ENCODE data around the gene EEIG1. TPM values are rescaled to one million over a fixed set of nuclear protein-coding genes. Genes with fewer than 3 reads are reported as not detected.
"Not testable (repeated sequence)": the region's sequence is repeated elsewhere in the genome, so short reads cannot be mapped to it uniquely, and the experiment has no call there.

EEIG1 gene
- 10 to 100 TPM; 59.2 to 75.1 TPM for total RNA-seq

GRCh38 chr9:127980706-127981558 is at the start of gene EEIG1:
Gene EEIG1 (minus strand): TSS chr9:127980989. CDS start chr9:127980137, 852 bp downstream.
- Mint-ChIP-seq H3K9me3 (no peaks in the 10 kb centered on the region), H3K27me3 (ENCODE audit: low read depth) (no peaks in the 10 kb centered on the region), H3K27ac (peak within 1 kb of the TSS; percentile 82), H3K36me3 (ENCODE audit: insufficient read depth in 2 of 2) (peaks cover 3 to 12% of the 10 kb centered on the region in 2 donors), H3K4me1 (ENCODE audit: low read depth) (peaks cover 45% of the 10 kb centered on the region), H3K4me3 (peak within 1 kb of the TSS; percentile 95 to 98)
- ATAC-seq (replicated peaks in 1 of 2) (peak; percentile 89), DNase-seq (peak; percentile 99)

- Mint-ChIP-seq H3K27ac (no peak overlapping the region), H3K4me3 (peak overlapping the region; percentile 46 to 80), H3K9me3 (no peaks in the 10 kb centered on the region), H3K4me1 (ENCODE audit: low read depth) (peaks cover 92% of the 10 kb centered on the region), H3K36me3 (ENCODE audit: insufficient read depth in 2 of 2) (no peaks in the 10 kb centered on the region), H3K27me3 (ENCODE audit: low read depth) (no peaks in the 10 kb centered on the region)
- ATAC-seq (replicated peaks in 1 of 2) (no peak), DNase-seq (no peak)
Observed at GRCh38 chr9:128027705-128028104, 46.9 kb upstream of the EEIG1 start.

- no peaks in the 10 kb centered on the region for H3K36me3 Mint-ChIP-seq (ENCODE audit: insufficient read depth in 2 of 2)
Observed at GRCh38 chr9:128026773-128027541, 46.2 kb upstream of the EEIG1 start.

GRCh38 chr9:128026255-128026772 is 45.5 kb upstream of the EEIG1 start:
- ATAC-seq (replicated peaks in 1 of 2) = peak; percentile 65 to 74
- H3K4me1 Mint-ChIP-seq (ENCODE audit: low read depth) = peaks cover 95% of the 10 kb centered on the region
- peak; percentile 73 to 84 for DNase-seq
- peak overlapping the region; percentile 13 for H3K27ac Mint-ChIP-seq
- peak overlapping the region; percentile 80 to 84 for H3K4me3 Mint-ChIP-seq
- no peaks in the 10 kb centered on the region for H3K9me3 Mint-ChIP-seq
- H3K27me3 Mint-ChIP-seq (ENCODE audit: low read depth) = no peaks in the 10 kb centered on the region
- no peaks in the 10 kb centered on the region for H3K36me3 Mint-ChIP-seq (ENCODE audit: insufficient read depth in 2 of 2)

More at GRCh38 chr9:128026773-128027541, 46.2 kb upstream of the EEIG1 start:
- H3K9me3 Mint-ChIP-seq = no peaks in the 10 kb centered on the region
- ATAC-seq (replicated peaks in 1 of 2) = peak; percentile 50 to 61
- peak overlapping the region; percentile 80 to 84 for H3K4me3 Mint-ChIP-seq
- peak overlapping the region; percentile 13 for H3K27ac Mint-ChIP-seq
- no peaks in the 10 kb centered on the region for H3K27me3 Mint-ChIP-seq (ENCODE audit: low read depth)
- DNase-seq = peak; percentile 58 to 74
- peaks cover 95% of the 10 kb centered on the region for H3K4me1 Mint-ChIP-seq (ENCODE audit: low read depth)

GRCh38 chr9:128025736-128026135 is 44.9 kb upstream of the EEIG1 start:
- Mint-ChIP-seq H3K27ac (peak overlapping the region; percentile 13), H3K9me3 (no peaks in the 10 kb centered on the region), H3K36me3 (ENCODE audit: insufficient read depth in 2 of 2) (no peaks in the 10 kb centered on the region), H3K27me3 (ENCODE audit: low read depth) (no peaks in the 10 kb centered on the region), H3K4me1 (ENCODE audit: low read depth) (peaks cover 95% of the 10 kb centered on the region), H3K4me3 (peak overlapping the region; percentile 80 to 84)
- DNase-seq = no peak
- ATAC-seq (replicated peaks in 1 of 2) = no peak

GRCh38 chr9:128024761-128025308 is 44.0 kb upstream of the EEIG1 start:
- Mint-ChIP-seq H3K9me3 (no peaks in the 10 kb centered on the region), H3K27me3 (ENCODE audit: low read depth) (no peaks in the 10 kb centered on the region), H3K27ac (no peak overlapping the region), H3K4me3 (peak overlapping the region; percentile 80 to 84), H3K36me3 (ENCODE audit: insufficient read depth in 2 of 2) (no peaks in the 10 kb centered on the region), H3K4me1 (ENCODE audit: low read depth) (peaks cover 92% of the 10 kb centered on the region)
- no peak for DNase-seq
- no peak for ATAC-seq (replicated peaks in 1 of 2)

- H3K4me1 Mint-ChIP-seq (ENCODE audit: low read depth) = peaks cover 82% of the 10 kb centered on the region
- not testable (repeated sequence) for H3K9me3 Mint-ChIP-seq; ATAC-seq (replicated peaks in 1 of 2)
Observed at GRCh38 chr9:128023671-128024070, 42.9 kb upstream of the EEIG1 start.

GRCh38 chr9:128022886-128023285 is 42.1 kb upstream of the EEIG1 start:
- Mint-ChIP-seq H3K36me3 (ENCODE audit: insufficient read depth in 2 of 2) (no peaks in the 10 kb centered on the region), H3K27me3 (ENCODE audit: low read depth) (no peaks in the 10 kb centered on the region), H3K27ac (peak overlapping the region; percentile 54), H3K4me1 (ENCODE audit: low read depth) (peaks cover 74% of the 10 kb centered on the region), H3K9me3 (no peaks in the 10 kb centered on the region), H3K4me3 (no peak overlapping the region)
- ATAC-seq (replicated peaks in 1 of 2) (no peak), DNase-seq (no peak)

More at GRCh38 chr9:128023671-128024070, 42.9 kb upstream of the EEIG1 start:
- H3K27ac Mint-ChIP-seq; DNase-seq; H3K27me3 Mint-ChIP-seq (ENCODE audit: low read depth); H3K36me3 Mint-ChIP-seq (ENCODE audit: insufficient read depth in 2 of 2): not testable (repeated sequence)
- peak overlapping the region; percentile 2 to 31 for H3K4me3 Mint-ChIP-seq

GRCh38 chr9:128021098-128021497 is 40.3 kb upstream of the EEIG1 start:
- Mint-ChIP-seq H3K27ac (peak overlapping the region; percentile 69), H3K4me1 (ENCODE audit: low read depth) (peaks cover 69% of the 10 kb centered on the region), H3K36me3 (ENCODE audit: insufficient read depth in 2 of 2) (no peaks in the 10 kb centered on the region), H3K4me3 (peak overlapping the region; percentile 7 to 11), H3K27me3 (ENCODE audit: low read depth) (no peaks in the 10 kb centered on the region), H3K9me3 (no peaks in the 10 kb centered on the region)
- no peak for DNase-seq
- ATAC-seq (replicated peaks in 1 of 2) = no peak

GRCh38 chr9:128020692-128021091 is 39.9 kb upstream of the EEIG1 start:
- no peak for DNase-seq
- no peak for ATAC-seq (replicated peaks in 1 of 2)
- Mint-ChIP-seq H3K27me3 (ENCODE audit: low read depth) (no peaks in the 10 kb centered on the region), H3K9me3 (no peaks in the 10 kb centered on the region), H3K4me3 (no peak overlapping the region), H3K36me3 (ENCODE audit: insufficient read depth in 2 of 2) (no peaks in the 10 kb centered on the region), H3K4me1 (ENCODE audit: low read depth) (peaks cover 65% of the 10 kb centered on the region), H3K27ac (peak overlapping the region; percentile 21)

GRCh38 chr9:128015696-128016095 is 34.9 kb upstream of the EEIG1 start:
- no peak for ATAC-seq (replicated peaks in 1 of 2)
- H3K27me3 Mint-ChIP-seq (ENCODE audit: low read depth) = no peaks in the 10 kb centered on the region
- no peak for DNase-seq
- no peaks in the 10 kb centered on the region for H3K36me3 Mint-ChIP-seq (ENCODE audit: insufficient read depth in 2 of 2)
- no peak overlapping the region for H3K27ac Mint-ChIP-seq
- H3K9me3 Mint-ChIP-seq = no peaks in the 10 kb centered on the region
- H3K4me3 Mint-ChIP-seq = no peak overlapping the region
- peaks cover 16% of the 10 kb centered on the region for H3K4me1 Mint-ChIP-seq (ENCODE audit: low read depth)

- DNase-seq (no peak), ATAC-seq (replicated peaks in 1 of 2) (no peak)
- Mint-ChIP-seq H3K27me3 (ENCODE audit: low read depth) (no peaks in the 10 kb centered on the region), H3K4me1 (ENCODE audit: low read depth) (peaks cover 34% of the 10 kb centered on the region), H3K36me3 (ENCODE audit: insufficient read depth in 2 of 2) (peaks cover 5% of the 10 kb centered on the region in 2 donors), H3K4me3 (no peak overlapping the region), H3K9me3 (peaks cover 0 to 3% of the 10 kb centered on the region in 2 donors), H3K27ac (no peak overlapping the region)
Observed at GRCh38 chr9:128011071-128011817, 30.5 kb upstream of the EEIG1 start.
